ENCODE measurements around the gene MOCS1.

The MOCS1 gene

DNA sequence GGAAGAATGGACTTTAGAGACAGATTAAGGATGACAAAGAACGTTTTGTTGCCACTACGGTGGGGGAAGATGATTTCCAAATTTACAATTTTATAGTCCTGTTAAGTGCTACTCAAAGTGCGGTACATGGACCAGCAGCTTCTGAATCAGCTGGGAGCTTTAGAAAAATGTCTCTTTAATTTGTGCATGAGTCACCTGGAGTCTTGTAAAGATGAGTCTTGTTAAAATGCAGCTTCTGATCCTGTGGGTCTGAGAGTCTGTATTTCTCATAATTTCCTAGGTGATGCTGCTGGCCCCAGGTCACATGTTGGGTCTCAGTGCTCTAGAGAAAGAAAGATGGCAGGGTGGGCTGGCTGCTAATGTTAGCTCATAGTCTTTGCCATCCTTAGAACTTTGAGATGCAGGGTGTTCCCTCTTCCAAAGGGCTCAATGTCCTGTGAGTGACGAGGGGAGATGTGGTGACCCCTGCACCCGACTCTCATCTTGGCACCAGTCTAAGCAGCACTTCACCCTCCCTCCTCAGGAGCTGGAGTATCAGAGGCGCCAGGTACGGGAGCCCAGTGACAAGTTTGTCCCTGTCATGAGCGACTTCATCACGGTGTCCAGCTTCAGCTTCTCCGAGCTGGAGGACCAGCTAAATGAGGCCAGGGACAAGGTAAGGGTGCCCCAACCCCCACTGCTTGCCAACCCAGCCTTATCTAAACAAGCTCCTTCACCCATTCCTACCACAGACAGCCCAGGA, 34.5 kb downstream of the MOCS1 start:
- H3K36me3 ChIP-seq (ENCODE audit: insufficient read depth, low read length), result peaks cover 45% of the 10 kb centered on the region
- H3K4me1 ChIP-seq (ENCODE audit: insufficient read depth, low read length), result no peaks in the 10 kb centered on the region
- H3K27ac ChIP-seq (ENCODE audit: low read depth, low read length), result no peak overlapping the region
- no peaks in the 10 kb centered on the region for H3K27me3 ChIP-seq (ENCODE audit: control insufficient read depth in 1 of 2, insufficient read depth in 2 of 2, low read length in 2 of 2)
- H3K9me3 ChIP-seq (ENCODE audit: low read length), result no peaks in the 10 kb centered on the region
- no peak overlapping the region for H3K9ac ChIP-seq (ENCODE audit: low read length)
- no peak overlapping the region for H3K4me3 ChIP-seq (ENCODE audit: low read depth in 1 of 2, low read length in 2 of 2)

DNA sequence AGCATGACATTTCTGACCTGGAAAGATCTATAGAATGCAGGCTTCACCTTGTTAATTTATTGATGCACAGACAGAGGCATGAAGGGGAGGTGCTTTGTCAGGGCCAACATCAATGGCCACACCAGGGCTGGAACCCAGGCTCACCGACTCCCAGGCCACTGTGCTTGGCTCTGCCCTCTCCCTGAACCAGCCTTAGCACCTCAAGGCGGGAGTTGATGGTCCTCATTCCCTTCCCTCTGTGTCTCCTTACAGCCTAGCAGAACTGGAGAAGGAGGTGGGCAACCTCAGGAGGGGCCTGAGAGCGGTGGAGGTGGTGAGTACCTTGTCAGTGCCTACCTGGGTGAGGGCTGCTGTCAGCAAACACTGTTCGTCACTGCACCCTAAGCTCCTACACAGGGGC, 35.6 kb downstream of the MOCS1 start:
- H3K4me1 ChIP-seq (ENCODE audit: insufficient read depth, low read length), result no peaks in the 10 kb centered on the region
- no peak overlapping the region for H3K4me3 ChIP-seq (ENCODE audit: low read depth in 1 of 2, low read length in 2 of 2)
- no peaks in the 10 kb centered on the region for H3K27me3 ChIP-seq (ENCODE audit: control insufficient read depth in 1 of 2, insufficient read depth in 2 of 2, low read length in 2 of 2)
- H3K27ac ChIP-seq (ENCODE audit: low read depth, low read length), result no peak overlapping the region
- peaks cover 45% of the 10 kb centered on the region for H3K36me3 ChIP-seq (ENCODE audit: insufficient read depth, low read length)
- H3K9me3 ChIP-seq (ENCODE audit: low read length), result no peaks in the 10 kb centered on the region
- H3K9ac ChIP-seq (ENCODE audit: low read length), result no peak overlapping the region

DNA sequence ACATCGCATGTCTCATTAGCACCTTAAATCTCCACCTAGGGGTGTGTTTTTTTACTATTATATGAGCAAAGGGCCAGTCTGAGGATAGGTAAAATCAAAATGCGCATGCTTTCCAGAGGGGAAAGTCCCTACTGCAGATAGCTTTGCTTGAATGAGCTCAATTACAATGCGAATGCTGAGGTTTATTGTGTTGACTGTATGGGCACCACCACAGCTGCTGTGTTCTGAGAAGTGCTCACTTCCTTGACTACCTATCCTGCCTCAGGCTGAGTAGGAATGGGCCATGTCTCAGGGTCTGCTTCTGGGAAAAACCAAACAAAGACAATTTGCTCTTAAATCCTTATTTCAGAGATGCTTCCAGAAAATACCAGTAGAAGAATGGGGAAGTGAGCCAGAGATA, 36.6 kb downstream of the MOCS1 start:
- H3K27ac ChIP-seq (ENCODE audit: low read depth, low read length), result no peak overlapping the region
- H3K36me3 ChIP-seq (ENCODE audit: insufficient read depth, low read length), result peaks cover 40% of the 10 kb centered on the region
- no peak overlapping the region for H3K9ac ChIP-seq (ENCODE audit: low read length)
- H3K4me3 ChIP-seq (ENCODE audit: low read depth in 1 of 2, low read length in 2 of 2), result no peak overlapping the region
- H3K4me1 ChIP-seq (ENCODE audit: insufficient read depth, low read length), result no peaks in the 10 kb centered on the region
- H3K9me3 ChIP-seq (ENCODE audit: low read length), result no peaks in the 10 kb centered on the region
- H3K27me3 ChIP-seq (ENCODE audit: control insufficient read depth in 1 of 2, insufficient read depth in 2 of 2, low read length in 2 of 2), result no peaks in the 10 kb centered on the region

DNA sequence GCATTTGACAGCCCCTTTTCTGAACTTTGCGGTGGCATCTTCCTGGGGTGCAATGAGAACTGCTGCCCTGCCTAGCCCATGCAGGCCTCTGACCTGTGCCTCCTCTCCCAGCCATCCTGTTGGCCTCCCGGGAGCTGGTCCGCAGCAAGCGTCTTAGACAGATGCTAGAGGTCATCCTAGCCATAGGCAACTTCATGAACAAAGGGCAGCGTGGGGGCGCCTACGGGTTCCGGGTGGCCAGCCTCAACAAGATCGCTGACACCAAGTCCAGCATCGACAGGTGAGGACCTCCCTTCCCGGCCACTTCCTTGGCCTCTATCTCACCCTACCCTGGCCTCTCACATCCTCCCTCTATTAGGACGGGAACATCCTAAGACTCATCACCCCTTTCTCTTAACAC, 37.6 kb downstream of the MOCS1 start:
- Histone ChIP-seq H3K4me1 (ENCODE audit: insufficient read depth, low read length) (no peaks in the 10 kb centered on the region), H3K27ac (ENCODE audit: low read depth, low read length) (no peak overlapping the region), H3K27me3 (ENCODE audit: control insufficient read depth in 1 of 2, insufficient read depth in 2 of 2, low read length in 2 of 2) (no peaks in the 10 kb centered on the region), H3K4me3 (ENCODE audit: low read depth in 1 of 2, low read length in 2 of 2) (no peak overlapping the region), H3K9ac (ENCODE audit: low read length) (no peak overlapping the region), H3K36me3 (ENCODE audit: insufficient read depth, low read length) (peaks cover 46% of the 10 kb centered on the region), H3K9me3 (ENCODE audit: low read length) (no peaks in the 10 kb centered on the region)

DNA sequence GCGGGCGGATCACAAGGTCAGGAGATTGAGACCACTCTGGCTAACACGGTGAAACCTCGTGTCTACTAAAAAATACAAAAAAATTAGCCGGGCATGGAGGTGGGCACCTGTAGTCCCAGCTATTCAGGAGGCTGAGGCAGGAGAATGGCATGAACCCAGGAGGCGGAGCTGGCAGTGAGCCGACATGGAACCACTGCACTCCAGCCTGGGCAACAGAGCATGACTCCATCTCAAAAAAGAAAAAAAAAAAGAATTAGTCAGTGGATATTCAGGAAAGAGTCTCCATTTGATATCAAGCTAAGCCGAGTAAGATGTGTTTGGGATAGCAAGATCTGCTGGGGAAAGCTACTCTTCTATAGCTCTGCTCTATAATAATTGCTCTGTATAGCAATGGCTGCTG, 41.0 kb downstream of the MOCS1 start:
- Histone ChIP-seq H3K4me3 (ENCODE audit: low read depth in 1 of 2, low read length in 2 of 2) (no peak overlapping the region), H3K27ac (ENCODE audit: low read depth, low read length) (no peak overlapping the region), H3K9ac (ENCODE audit: low read length) (no peak overlapping the region)

DNA sequence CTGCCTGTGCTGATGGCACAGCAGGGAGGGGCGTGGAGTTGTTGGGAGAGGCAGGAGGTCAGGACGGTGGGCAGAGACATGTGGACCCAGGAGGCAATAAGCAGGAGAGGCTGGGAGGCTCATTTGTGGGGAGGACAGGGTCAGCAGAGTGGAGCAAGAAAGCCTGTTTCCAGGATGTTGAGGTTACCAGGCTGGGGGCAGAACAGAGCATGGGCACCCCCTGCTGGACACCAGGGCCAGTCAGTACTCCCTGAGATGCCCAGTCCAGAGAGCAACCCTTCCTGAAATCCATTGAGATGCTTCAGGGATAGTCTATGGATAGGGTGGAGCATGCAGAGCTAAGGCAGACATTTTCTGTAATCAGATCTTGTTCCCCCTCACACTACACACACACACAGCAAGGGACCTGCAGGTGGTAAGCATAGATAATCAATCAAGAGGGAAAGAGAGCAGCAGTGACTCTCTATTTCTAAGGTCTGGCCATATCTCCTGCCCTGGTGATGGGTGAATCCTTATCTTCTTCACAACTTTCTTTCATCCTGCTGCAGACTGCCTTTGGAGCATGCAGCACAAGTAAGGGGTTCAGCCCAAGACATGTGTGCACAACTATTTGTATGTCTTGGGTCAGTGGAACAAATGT, 41.7 kb downstream of the MOCS1 start:
- no peak overlapping the region for H3K27ac ChIP-seq (ENCODE audit: low read depth, low read length)
- H3K4me3 ChIP-seq (ENCODE audit: low read depth in 1 of 2, low read length in 2 of 2), result no peak overlapping the region
- H3K27me3 ChIP-seq (ENCODE audit: control insufficient read depth in 1 of 2, insufficient read depth in 2 of 2, low read length in 2 of 2), result no peaks in the 10 kb centered on the region
- no peaks in the 10 kb centered on the region for H3K9me3 ChIP-seq (ENCODE audit: low read length)
- H3K36me3 ChIP-seq (ENCODE audit: insufficient read depth, low read length), result peaks cover 23% of the 10 kb centered on the region
- H3K9ac ChIP-seq (ENCODE audit: low read length), result no peak overlapping the region
- H3K4me1 ChIP-seq (ENCODE audit: insufficient read depth, low read length), result peaks cover 5% of the 10 kb centered on the region

More for the DNA sequence above, 41.0 kb downstream of the MOCS1 start:
- no peaks in the 10 kb centered on the region for H3K27me3 ChIP-seq (ENCODE audit: control insufficient read depth in 1 of 2, insufficient read depth in 2 of 2, low read length in 2 of 2)
- no peaks in the 10 kb centered on the region for H3K9me3 ChIP-seq (ENCODE audit: low read length)
- no peaks in the 10 kb centered on the region for H3K4me1 ChIP-seq (ENCODE audit: insufficient read depth, low read length)
- H3K36me3 ChIP-seq (ENCODE audit: insufficient read depth, low read length), result peaks cover 28% of the 10 kb centered on the region

DNA sequence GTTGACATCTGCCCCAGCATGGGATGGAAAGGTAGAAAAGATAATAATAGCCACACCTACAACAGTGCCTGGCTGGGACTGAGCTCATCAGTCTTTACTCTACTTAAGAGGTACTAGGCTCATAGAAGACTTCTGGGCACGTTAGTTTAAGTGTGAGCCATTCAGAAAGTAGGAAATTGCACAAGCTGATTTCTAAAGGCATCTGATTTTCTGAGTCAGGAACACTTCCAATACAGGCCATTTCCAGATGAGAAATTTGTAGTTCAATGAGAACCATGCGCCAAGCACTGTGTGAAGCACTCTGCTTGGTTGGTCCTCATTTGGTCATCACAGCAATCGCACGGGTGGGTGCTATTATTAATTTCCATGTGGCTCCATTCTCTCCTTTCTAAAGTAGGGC, 42.3 kb downstream of the MOCS1 start:
- no peaks in the 10 kb centered on the region for H3K9me3 ChIP-seq (ENCODE audit: low read length)
- no peak overlapping the region for H3K4me3 ChIP-seq (ENCODE audit: low read depth in 1 of 2, low read length in 2 of 2)
- H3K36me3 ChIP-seq (ENCODE audit: insufficient read depth, low read length), result peaks cover 17% of the 10 kb centered on the region
- no peaks in the 10 kb centered on the region for H3K27me3 ChIP-seq (ENCODE audit: control insufficient read depth in 1 of 2, insufficient read depth in 2 of 2, low read length in 2 of 2)
- H3K27ac ChIP-seq (ENCODE audit: low read depth, low read length), result no peak overlapping the region
- H3K4me1 ChIP-seq (ENCODE audit: insufficient read depth, low read length), result peaks cover 9% of the 10 kb centered on the region
- H3K9ac ChIP-seq (ENCODE audit: low read length), result no peak overlapping the region

DNA sequence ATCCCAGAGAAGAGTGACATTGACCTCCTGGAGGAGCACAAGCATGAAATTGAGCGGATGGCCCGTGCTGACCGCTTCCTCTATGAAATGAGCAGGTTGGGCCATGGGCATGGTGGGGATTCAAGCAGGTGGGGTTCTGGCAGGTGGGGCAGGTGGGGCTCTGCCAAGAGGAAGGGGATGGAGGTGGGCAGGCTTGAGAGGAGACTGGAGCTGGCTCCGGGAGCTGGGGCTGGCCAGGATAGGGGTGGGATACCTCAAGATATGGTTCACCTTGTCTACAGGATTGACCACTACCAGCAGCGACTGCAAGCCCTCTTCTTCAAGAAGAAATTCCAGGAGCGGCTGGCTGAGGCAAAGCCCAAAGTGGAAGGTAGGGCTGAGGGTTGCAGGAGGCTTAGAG, 42.9 kb downstream of the MOCS1 start:
- no peak overlapping the region for H3K27ac ChIP-seq (ENCODE audit: low read depth, low read length)
- peaks cover 9% of the 10 kb centered on the region for H3K4me1 ChIP-seq (ENCODE audit: insufficient read depth, low read length)
- no peaks in the 10 kb centered on the region for H3K27me3 ChIP-seq (ENCODE audit: control insufficient read depth in 1 of 2, insufficient read depth in 2 of 2, low read length in 2 of 2)
- H3K9me3 ChIP-seq (ENCODE audit: low read length), result no peaks in the 10 kb centered on the region
- no peak overlapping the region for H3K9ac ChIP-seq (ENCODE audit: low read length)
- no peak overlapping the region for H3K4me3 ChIP-seq (ENCODE audit: low read depth in 1 of 2, low read length in 2 of 2)
- H3K36me3 ChIP-seq (ENCODE audit: insufficient read depth, low read length), result peaks cover 12% of the 10 kb centered on the region

DNA sequence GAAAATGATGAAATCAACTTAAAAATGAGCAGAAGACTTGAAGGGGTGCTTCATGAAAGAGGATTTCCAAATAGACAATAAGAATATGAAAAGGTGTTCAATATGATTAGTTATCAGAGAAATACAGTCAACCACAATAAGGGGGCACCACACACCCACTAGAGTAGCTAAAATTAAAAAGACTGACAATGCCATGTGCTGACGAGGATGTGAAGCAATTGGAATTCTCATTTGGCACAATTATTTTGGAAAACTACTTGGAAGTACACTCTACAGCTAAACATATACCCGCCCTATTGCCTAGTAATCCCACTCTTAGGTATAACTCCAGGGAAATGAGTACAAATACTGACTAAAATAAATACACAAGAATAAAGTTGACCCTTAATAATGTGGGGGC, 45.0 kb downstream of the MOCS1 start:
- no peak overlapping the region for H3K27ac ChIP-seq (ENCODE audit: low read depth, low read length)
- H3K9ac ChIP-seq (ENCODE audit: low read length), result no peak overlapping the region
- no peaks in the 10 kb centered on the region for H3K27me3 ChIP-seq (ENCODE audit: control insufficient read depth in 1 of 2, insufficient read depth in 2 of 2, low read length in 2 of 2)
- no peak overlapping the region for H3K4me3 ChIP-seq (ENCODE audit: low read depth in 1 of 2, low read length in 2 of 2)
- no peaks in the 10 kb centered on the region for H3K9me3 ChIP-seq (ENCODE audit: low read length)
- peaks cover 9% of the 10 kb centered on the region for H3K4me1 ChIP-seq (ENCODE audit: insufficient read depth, low read length)
- peaks cover 12% of the 10 kb centered on the region for H3K36me3 ChIP-seq (ENCODE audit: insufficient read depth, low read length)

DNA sequence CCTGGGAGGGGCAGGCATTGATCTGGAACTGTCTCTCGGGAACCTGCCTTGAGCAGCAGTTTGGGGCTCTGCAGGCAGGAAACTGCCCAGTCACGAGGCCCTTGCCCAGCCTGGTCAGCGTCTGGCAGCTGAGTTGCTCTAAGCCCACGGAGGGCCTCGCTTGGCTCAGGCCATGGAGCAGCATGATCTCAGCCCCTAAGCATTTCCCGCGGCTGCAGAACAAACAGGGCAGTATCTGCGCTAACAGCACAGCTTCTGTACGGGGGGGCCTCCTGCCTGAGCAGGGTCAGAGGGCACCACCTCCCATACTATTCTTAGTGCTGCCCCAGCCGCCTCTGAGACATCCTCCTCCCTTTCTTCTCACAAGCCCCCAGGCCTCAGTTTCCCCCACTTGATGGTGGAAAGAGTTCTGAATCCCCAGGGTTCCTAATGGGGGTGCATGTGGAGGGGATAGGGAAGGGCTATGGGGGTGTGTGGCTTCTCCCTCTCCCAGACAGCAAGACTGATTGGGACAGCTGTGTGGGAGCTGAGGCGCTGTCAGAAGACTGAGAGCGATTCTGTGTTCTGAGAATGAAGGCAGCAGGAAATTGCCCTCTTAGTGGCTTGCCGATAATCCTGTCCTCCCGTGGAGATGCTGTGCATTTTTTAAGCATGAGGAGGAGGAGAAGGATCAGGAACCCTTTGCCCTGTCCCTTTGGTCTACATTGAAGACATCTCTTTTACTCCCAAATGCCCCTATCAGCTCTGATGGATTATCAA, 46.4 kb downstream of the MOCS1 start:
- Histone ChIP-seq H3K27ac (ENCODE audit: low read depth, low read length) (no peak overlapping the region), H3K9ac (ENCODE audit: low read length) (no peak overlapping the region), H3K9me3 (ENCODE audit: low read length) (no peaks in the 10 kb centered on the region), H3K4me1 (ENCODE audit: insufficient read depth, low read length) (peaks cover 11% of the 10 kb centered on the region), H3K36me3 (ENCODE audit: insufficient read depth, low read length) (peaks cover 12% of the 10 kb centered on the region), H3K4me3 (ENCODE audit: low read depth in 1 of 2, low read length in 2 of 2) (no peak overlapping the region), H3K27me3 (ENCODE audit: control insufficient read depth in 1 of 2, insufficient read depth in 2 of 2, low read length in 2 of 2) (no peaks in the 10 kb centered on the region)

DNA sequence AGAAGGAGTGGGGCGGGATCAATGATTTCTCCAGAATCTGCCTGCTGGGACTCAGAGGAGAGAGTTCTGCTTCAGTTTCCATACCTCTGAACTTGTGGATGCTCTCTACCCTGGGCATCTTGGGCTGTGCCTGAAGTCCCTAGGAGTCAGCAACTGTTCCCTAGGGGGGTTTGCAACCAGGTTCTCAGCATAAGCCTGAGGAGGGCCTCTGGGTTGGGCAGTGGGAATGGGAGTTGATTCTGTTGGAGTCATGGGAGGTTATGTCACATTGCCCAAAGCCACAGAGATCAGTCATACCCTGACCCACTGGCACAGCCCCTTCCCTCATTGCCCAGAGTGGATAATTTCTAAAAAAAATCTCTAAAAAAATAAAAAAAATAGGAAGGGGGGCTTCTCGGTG, 47.4 kb downstream of the MOCS1 start:
- H3K27me3 ChIP-seq (ENCODE audit: control insufficient read depth in 1 of 2, insufficient read depth in 2 of 2, low read length in 2 of 2), result no peaks in the 10 kb centered on the region
- H3K4me1 ChIP-seq (ENCODE audit: insufficient read depth, low read length), result peaks cover 21% of the 10 kb centered on the region
- H3K9ac ChIP-seq (ENCODE audit: low read length), result no peak overlapping the region
- no peaks in the 10 kb centered on the region for H3K9me3 ChIP-seq (ENCODE audit: low read length)
- H3K4me3 ChIP-seq (ENCODE audit: low read depth in 1 of 2, low read length in 2 of 2), result no peak overlapping the region
- H3K27ac ChIP-seq (ENCODE audit: low read depth, low read length), result no peak overlapping the region
- H3K36me3 ChIP-seq (ENCODE audit: insufficient read depth, low read length), result peaks cover 8% of the 10 kb centered on the region
